Thyroid gland (tissue), 4 donors: ENCODE results near the gene GOLPH3L.

Experiments used
- CTCF ChIP-seq, 6 experiments: fragments of 200-600 bp in 3 of 6; fragments of 450-650 bp in 3 of 6; sonication (generic) in 3 of 6; IDR thresholded peaks; one replicate each; pipeline ENCODE4 v1.5.1; 2016 to 2019; ENCODE audit warnings: antibody characterized with exemption in 6 of 6, mild to moderate bottlenecking in 2 of 6, inconsistent platforms in 1 of 6, moderate library complexity in 1 of 6
- POLR2A ChIP-seq, 2 donors: fragments of 450-650 bp; IDR thresholded peaks; one replicate each; pipeline ENCODE4 v1.6.1; 2017; ENCODE audit warnings: antibody characterized with exemption in 2 of 2, mild to moderate bottlenecking in 2 of 2, moderate library complexity in 1 of 2

- no peak for TF ChIP-seq CTCF (IDR thresholded peaks at IDR 0.05)
- TF ChIP-seq POLR2A (IDR thresholded peaks at IDR 0.05), result no peak
Observed at GRCh38 chr1:150604226-150604588, 92.7 kb downstream of the GOLPH3L start.
